Coronary artery (tissue), 2 donors: Measurements from ENCODE around the gene ESPN.
"Not testable (repeated sequence)": the region's sequence is repeated elsewhere in the genome, so short reads cannot be mapped to it uniquely, and the experiment has no call there.

Experiments used
- DNase-seq: peaks from one replicate; pipeline ENCODE4 v3.0.0-alpha.2; 2017; ENCODE audit warnings: low spot score
- H3K27ac ChIP-seq, 2 donors: fragments of 200-600 bp; sonication (generic); one replicate each; pipeline ENCODE4 v1.5.1; 2016 to 2019
- H3K4me3 ChIP-seq: fragments of 200-600 bp; sonication (generic); 2 replicates; pipeline ENCODE4 v1.5.1; 2016; ENCODE audit warnings: mild to moderate bottlenecking, moderate library complexity
- CTCF ChIP-seq: fragments of 200-600 bp; sonication (generic); IDR thresholded peaks from one replicate; pipeline ENCODE4 v1.5.1; 2019; ENCODE audit warnings: antibody characterized with exemption

ESPN gene

GRCh38 chr1:6434186-6434585, 9.6 kb downstream of the ESPN start:
- TF ChIP-seq CTCF: no peak
- Histone ChIP-seq H3K4me3 (no peak overlapping the region), H3K27ac (no peak overlapping the region)
- no peak for DNase-seq

DNA sequence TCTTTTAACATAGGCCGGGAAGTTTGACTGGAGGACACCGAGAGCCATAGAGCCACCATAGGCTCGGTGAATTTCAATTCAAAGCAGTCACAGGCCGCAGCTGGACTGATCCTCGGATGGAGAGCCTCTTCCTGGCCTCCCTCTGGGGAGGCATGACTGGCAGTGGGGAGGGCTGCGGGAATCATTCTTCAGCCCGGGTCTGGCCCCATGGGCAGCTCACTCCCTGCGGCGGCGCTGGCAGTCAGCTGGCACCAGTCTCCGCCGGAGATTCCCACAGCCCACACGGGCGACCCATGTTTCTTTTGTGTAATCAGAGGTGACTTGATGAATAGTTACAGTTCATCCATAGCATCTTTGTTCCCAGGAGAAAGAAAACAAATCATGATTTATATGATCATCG, 10.6 kb downstream of the ESPN start:
- no peak for DNase-seq
- no peak for TF ChIP-seq CTCF
- Histone ChIP-seq H3K27ac (no peak overlapping the region), H3K4me3 (no peak overlapping the region)

DNA sequence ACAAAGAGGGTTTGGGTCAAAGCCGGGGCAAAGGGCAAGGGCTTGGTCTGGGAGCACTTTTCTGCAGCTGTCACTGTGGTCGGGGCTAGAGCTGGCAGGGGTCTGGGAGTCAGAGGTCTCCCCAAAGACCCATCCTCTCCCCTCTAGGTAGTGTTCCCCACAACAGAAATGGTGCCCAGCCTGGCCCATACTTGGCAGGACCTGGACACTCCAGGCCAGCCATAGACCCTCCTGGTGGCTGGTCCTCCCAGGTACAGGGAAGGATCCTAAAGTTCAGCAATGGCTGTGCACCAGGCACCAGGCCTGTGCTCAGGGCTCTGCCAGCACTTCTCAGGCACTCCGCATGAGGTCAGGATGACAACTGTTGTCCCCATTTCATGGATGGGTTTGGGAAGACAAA, 11.0 kb downstream of the ESPN start:
- Histone ChIP-seq H3K4me3 (no peak overlapping the region), H3K27ac (no peak overlapping the region)
- DNase-seq: no peak
- TF ChIP-seq CTCF: no peak

- not testable (repeated sequence) for H3K27ac ChIP-seq, DNase-seq, H3K4me3 ChIP-seq
These were observed 11.7 kb downstream of the ESPN start for GRCh38 chr1:6436277-6436676.

- H3K4me3 ChIP-seq, H3K27ac ChIP-seq, DNase-seq: not testable (repeated sequence)
These were observed 12.6 kb downstream of the ESPN start for GRCh38 chr1:6437012-6437700.

DNA sequence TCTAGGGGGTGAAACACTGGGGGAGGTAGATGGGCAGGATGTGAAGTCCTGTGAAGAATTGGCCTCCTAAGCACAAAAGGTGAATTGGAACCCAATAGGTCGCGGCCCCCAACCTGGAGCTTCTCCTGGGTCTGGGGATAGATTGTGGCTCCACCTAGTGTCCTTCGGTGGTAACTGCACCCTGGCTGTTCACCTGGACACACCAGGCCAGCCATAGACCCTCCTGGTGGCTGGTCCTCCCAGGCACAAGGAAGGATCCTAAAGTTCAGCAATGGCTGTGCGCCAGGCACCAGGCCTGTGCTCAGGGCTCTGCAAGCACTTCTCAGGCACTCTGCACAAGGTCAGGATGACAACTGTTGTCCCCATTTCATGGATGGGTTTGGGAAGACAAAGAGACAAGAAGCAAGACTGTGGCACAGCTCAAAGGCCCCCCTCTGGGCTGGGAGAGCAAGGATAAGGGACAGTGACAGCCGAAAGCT, 13.5 kb downstream of the ESPN start:
- H3K27ac ChIP-seq: no peak overlapping the region
- H3K4me3 ChIP-seq: no peak overlapping the region
- TF ChIP-seq CTCF: peak; percentile 95
- no peak for DNase-seq

DNA sequence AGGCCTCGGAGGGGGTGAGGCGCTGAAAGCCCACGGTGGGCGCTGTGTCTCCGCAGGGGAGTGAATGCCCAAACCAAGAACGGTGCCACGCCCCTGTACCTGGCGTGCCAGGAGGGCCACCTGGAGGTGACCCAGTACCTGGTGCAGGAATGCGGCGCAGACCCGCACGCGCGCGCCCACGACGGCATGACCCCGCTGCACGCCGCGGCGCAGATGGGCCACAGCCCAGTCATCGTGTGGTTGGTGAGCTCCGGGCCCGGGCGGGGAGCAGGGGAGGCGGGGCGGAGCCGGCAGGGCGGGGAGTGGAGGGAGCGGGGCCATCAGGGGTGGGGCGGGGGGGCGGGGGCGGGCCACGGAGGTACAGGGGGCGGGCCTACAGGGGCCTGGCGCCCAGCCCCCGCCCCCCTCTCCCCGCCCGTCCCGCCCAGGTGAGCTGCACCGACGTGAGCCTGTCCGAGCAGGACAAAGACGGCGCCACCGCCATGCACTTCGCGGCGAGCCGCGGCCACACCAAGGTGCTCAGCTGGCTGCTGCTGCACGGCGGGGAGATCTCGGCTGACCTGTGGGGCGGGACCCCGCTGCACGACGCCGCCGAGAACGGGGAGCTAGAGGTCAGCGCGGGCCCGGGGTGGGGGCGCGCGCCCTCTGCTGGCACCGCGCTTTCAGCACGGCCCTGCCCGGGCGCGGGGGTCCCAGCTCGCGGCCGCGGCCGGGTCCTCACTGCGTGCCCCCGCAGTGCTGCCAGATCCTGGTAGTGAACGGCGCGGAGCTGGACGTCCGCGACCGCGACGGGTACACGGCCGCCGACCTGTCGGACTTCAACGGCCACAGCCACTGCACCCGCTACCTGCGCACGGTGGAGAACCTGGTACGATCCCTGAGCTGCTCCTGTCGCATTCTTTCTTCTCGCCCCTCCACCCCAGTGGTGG, 15.9 kb downstream of the ESPN start:
- DNase-seq: no peak
- Histone ChIP-seq H3K27ac (no peak overlapping the region), H3K4me3 (peak overlapping the region; percentile 57)
- no peak for TF ChIP-seq CTCF

- TF ChIP-seq CTCF: no peak
- DNase-seq: no peak
- Histone ChIP-seq H3K4me3 (no peak overlapping the region), H3K27ac (no peak overlapping the region)
These were observed 17.0 kb downstream of the ESPN start for GRCh38 chr1:6441586-6441985.
